Erythroblast (primary cell): ENCODE results near the gene MADD.
A peak's percentile ranks its signal among the peaks of the same experiment; 100 is the strongest.

ENCODE experiments used
- DNase-seq, 2 experiments: peaks; one replicate each; lab custom pipeline; 2025; lab: John Stamatoyannopoulos, UW
- GATA1 ChIP-seq: IDR thresholded peaks from 2 replicates; pipeline ENCODE4 v1.6.1; 2011; ENCODE audit warnings: low read depth, mild to moderate bottlenecking, control low read depth, low read length, moderate library complexity
- POLR2A ChIP-seq: IDR thresholded peaks from 2 replicates; pipeline ENCODE4 v1.6.1; 2011; ENCODE audit warnings: mild to moderate bottlenecking, low read length

MADD gene

DNA sequence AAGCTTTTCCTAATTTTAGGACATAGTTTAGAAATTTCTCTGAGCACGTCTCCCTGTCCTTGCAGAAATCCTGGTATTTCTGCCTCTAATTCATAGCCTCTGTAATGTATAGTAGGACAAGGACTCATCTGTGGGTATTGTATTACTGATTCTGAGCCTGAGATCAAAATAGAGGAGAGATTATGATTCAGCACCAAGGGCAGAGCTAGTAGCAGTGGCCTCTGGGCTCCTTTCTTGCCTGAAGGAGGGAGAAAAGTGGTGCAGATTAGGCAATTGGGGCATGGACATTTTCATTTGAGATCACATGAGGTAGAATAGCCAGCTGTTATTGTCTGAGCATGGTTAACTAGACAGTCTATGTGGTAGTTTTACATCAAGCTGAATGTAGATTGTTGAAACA lies 2.8 kb downstream of the MADD start:
- TF ChIP-seq GATA1 (no peak), POLR2A (no peak)

DNA sequence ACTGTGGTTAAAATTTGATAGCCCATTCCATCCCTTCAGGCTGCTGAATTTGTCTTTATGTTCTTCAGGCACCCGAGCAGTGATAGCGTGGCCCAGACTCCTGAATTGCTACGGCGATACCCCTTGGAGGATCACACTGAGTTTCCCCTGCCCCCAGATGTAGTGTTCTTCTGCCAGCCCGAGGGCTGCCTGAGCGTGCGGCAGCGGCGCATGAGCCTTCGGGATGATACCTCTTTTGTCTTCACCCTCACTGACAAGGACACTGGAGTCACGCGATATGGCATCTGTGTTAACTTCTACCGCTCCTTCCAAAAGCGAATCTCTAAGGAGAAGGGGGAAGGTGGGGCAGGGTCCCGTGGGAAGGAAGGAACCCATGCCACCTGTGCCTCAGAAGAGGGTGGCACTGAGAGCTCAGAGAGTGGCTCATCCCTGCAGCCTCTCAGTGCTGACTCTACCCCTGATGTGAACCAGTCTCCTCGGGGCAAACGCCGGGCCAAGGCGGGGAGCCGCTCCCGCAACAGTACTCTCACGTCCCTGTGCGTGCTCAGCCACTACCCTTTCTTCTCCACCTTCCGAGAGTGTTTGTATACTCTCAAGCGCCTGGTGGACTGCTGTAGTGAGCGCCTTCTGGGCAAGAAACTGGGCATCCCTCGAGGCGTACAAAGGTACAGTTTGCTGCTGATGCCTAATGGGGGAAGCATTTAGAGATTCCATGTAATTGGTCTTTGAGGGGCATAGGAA lies 4.7 kb downstream of the MADD start:
- no peak for TF ChIP-seq GATA1
- no peak for TF ChIP-seq POLR2A
- no peak for DNase-seq

More for the DNA sequence above, 2.8 kb downstream of the MADD start:
- DNase-seq, result peak; percentile 16 to 18

DNA sequence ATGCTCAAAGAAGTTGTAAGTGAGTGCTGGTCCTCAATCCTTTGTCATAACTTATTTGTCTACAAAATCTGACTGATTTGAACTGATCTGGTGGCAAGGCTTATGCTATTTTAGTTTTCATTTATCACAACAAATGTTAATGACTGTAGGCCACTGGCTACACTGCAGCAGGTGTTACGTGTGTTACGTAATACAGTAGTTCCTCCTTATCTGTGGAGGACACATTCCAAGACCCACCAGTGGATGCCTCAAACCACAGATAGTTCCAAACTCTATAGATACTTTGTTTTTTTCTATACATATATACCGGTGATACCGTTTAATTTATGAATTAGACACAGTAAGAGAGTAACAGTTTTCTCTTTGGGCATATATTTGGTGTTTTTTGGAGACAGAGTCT lies 7.0 kb downstream of the MADD start:
- TF ChIP-seq POLR2A (no peak), GATA1 (no peak)
- peak; percentile 50 to 66 for DNase-seq

DNA sequence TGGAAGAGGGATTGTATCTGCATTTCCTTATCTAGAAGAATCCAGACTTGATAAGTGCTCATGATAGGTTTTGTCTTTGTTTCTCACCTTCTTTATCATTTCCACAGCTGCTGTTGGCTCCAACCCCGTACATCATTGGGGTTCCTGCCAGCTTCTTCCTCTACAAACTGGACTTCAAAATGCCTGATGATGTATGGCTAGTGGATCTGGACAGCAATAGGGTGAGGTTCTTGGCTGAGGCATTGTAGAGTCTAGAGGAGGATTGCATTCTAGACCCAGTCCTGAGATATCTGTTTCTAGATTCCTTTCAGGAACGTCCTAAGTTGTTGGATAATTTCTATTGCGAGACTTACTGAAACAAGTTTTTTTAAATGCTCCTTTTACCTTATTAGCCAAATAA lies 8.1 kb downstream of the MADD start:
- peak; percentile 41 to 68 for DNase-seq
- TF ChIP-seq GATA1 (no peak), POLR2A (no peak)

DNA sequence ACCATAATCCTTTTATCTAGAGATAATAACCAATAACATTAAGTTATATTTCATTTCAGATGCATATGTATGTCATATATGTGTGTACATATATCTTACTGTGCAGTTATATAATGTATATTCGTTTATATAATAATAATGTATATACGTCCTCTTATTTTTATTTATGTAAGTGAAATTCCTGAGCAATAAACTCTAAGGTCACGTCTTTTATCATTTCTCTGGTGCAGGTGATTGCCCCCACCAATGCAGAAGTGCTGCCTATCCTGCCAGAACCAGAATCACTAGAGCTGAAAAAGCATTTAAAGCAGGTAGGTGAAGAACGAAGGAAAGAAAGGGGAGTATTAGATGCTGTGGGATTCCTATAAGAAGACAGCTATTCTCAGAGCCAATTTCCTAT lies 8.8 kb downstream of the MADD start:
- no peak for DNase-seq
- TF ChIP-seq POLR2A (no peak), GATA1 (no peak)

DNA sequence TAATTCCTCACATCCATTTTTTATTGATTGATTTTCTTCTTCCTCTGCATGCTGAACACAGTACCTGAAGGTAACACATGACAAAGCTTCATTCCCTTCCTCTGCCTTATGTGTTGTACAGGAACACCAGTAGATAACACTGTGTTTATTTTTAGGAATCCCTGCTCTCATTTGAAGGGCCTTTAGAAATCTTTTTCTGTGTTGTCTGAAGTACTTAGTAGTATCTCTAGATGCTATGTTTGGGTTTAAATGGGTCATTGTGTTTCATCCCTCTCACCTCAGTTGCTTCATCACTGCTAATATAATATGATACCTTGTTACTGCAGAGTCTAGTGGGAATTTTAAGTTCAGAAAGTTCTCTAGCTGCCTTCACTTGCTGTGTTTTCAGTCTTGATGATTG lies 10.2 kb downstream of the MADD start:
- no peak for TF ChIP-seq POLR2A
- no peak for TF ChIP-seq GATA1
- no peak for DNase-seq

DNA sequence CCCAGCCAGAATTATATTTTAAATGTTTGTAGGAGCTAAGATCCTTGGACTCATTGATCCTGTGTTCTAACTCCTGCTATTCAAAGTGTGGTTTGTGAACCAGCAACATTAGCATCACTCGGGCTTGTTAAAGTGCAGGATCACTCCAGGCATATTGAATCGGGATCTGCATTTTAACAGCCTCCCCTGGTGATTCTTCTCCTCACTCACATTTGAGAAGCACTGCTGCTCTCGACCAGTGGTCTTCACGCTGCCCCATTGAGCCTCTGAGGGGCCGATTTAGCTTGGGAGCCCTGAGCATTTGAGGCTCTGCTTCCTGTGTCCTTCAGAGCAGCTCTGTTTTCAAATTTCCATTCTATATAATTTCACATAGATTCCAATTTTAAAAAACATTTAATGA lies 10.9 kb downstream of the MADD start:
- TF ChIP-seq POLR2A, result no peak
- no peak for TF ChIP-seq GATA1
- DNase-seq, result no peak

DNA sequence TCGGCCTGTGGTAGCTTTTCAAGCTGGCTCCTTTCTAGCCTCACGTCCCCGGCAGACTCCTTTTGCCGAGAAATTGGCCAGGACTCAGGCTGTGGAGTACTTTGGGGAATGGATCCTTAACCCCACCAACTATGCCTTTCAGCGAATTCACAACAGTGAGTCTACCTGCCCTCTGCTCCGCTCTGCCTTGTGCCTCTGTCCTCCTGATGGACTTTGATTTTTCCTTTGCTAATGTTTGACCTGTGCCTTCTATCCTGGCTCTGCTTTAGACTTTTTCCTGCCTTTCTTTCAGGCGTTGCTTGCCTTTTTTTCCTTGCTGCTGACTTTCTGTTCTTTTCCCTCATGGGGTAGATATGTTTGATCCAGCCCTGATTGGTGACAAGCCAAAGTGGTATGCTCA lies 12.5 kb downstream of the MADD start:
- no peak for DNase-seq
- TF ChIP-seq POLR2A (no peak), GATA1 (no peak)

DNA sequence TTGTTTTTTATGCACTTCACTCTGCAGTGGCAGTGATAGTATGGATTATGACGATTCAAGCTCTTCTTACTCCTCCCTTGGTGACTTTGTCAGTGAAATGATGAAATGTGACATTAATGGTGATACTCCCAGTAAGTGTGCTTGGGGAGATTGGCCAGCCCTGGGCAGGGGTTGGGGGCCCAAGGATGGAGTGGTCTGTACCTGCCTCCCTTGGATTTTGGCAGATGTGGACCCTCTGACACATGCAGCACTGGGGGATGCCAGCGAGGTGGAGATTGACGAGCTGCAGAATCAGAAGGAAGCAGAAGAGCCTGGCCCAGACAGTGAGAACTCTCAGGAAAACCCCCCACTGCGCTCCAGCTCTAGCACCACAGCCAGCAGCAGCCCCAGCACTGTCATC lies 14.2 kb downstream of the MADD start:
- TF ChIP-seq GATA1, result no peak
- no peak for TF ChIP-seq POLR2A
- no peak for DNase-seq

DNA sequence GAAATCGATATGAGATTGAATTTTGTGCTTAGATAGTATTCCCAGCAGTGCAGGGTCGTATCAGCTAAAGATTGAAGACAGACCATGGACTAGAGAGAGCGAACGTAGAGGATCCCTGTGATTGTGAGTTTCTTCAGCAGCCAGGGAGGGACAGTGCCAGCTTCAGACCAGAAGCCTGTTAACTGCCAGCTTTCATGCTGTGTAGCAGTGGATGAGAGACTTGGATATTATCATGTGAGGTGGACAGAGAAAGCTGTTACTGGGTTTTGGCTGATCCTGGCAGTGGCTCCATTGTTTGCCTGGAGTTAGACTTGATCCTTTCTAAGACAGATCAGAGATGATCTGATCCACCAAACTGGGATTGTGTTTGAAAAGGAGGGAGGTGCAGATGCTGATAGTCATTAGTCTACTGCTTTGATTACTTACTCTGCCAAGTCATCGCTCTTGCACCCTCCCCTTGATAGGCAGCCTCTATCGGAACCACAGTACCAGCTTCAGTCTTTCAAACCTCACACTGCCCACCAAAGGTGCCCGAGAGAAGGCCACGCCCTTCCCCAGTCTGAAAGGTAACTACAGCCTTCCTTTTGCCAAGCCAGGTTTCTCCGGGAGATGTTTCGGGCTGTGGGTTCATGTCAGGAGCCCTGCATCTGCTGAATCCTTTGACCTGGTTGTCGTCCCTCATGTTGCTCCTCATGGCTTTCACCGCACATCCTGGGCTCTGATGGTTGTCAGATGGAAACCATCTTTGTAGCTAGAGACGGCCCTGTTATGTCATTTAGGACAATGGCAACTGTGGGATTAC lies 16.2 kb downstream of the MADD start:
- no peak for TF ChIP-seq GATA1
- no peak for TF ChIP-seq POLR2A
- no peak for DNase-seq

DNA sequence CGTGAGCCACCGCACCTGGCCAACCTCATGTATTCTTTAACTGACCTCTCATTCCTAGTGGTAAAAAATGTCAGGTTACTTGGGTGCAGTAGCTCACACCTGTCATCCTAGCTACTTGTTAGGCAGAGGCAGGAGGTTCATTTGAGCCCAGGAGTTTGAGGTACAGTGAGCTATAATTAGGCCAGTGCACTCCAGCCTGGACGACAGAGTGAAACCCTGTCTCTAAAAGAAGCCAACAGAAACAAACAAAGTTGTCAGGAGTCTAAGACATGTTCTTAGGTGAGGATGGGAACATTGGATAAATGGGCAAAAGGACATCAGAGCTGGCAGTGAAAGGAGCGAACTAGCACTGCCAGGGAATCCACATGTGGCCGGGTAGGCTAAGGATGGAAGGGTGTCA lies 18.1 kb downstream of the MADD start:
- no peak for TF ChIP-seq GATA1
- TF ChIP-seq POLR2A, result no peak
- no peak for DNase-seq

DNA sequence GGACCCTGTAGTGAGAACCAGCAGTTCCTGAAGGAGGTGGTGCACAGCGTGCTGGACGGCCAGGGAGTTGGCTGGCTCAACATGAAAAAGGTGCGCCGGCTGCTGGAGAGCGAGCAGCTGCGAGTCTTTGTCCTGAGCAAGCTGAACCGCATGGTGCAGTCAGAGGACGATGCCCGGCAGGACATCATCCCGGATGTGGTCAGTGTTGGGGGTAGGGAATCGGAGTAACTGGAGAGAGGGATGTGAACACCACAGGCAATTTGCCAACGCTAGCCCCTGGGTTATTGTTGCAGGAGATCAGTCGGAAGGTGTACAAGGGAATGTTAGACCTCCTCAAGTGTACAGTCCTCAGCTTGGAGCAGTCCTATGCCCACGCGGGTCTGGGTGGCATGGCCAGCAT lies 19.9 kb downstream of the MADD start:
- DNase-seq, result no peak
- TF ChIP-seq GATA1 (no peak), POLR2A (no peak)

DNA sequence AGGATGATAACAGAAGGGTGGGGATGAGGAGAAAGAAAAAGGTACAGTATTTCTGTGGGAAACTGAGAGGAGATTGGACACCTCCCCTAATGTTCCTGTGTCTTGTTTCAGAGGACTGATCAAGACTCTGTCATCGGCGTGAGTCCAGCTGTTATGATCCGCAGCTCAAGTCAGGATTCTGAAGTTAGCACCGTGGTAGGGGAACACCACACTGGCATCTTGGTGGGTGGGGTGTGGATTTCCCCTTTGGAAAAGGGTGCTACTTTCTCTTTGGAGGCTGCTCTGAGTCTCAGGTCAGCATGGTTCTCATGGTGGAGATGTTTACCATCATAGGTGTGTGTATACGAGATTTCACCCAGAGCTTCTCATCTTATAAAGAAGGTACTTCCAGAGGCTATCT lies 25.5 kb downstream of the MADD start:
- no peak for DNase-seq
- no peak for TF ChIP-seq GATA1
- TF ChIP-seq POLR2A, result no peak

DNA sequence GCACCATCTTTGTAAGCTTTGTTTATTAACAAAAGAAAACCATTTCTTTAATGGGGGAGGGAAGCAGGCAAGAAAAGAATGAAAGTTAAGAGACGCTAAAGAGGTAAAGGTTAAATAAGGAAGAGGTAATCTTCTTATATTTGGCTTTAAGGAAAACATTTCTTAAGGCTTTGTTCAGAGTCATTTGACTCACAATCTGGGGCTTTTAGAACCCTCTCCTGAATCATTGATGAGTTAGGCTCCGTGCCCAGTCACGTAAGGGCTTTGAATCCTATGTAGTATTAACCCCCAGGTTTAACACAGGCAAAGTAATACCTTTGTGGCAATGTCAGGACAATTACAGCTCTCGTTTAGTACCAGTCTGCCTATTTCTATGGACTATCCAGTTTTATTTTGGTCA lies 26.1 kb downstream of the MADD start:
- no peak for DNase-seq
- no peak for TF ChIP-seq POLR2A
- no peak for TF ChIP-seq GATA1

DNA sequence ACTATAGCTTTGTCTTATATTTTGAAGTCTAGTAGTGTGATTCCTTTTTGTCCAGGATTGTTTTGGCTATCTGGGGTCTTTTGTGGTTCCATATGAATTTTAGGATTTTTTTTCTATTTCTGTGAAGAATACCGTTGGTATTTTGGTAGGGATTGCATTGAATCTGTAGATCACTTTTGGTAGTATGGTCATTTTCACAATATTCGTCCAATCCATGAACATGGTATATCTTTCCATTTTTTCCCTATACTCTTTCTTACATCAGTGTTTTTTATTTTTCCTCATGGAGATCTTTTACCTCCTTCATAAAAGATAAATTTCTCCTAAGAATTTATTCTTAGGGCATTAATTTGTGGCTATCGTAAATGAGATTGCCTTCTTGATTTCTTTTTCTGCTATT lies 29.1 kb downstream of the MADD start:
- no peak for TF ChIP-seq GATA1
- no peak for TF ChIP-seq POLR2A
- no peak for DNase-seq
